Chondrocyte (in vitro differentiated cells): ENCODE measurements around the gene EIPR1. TPM values are rescaled to one million over a fixed set of nuclear protein-coding genes. Genes with fewer than 3 reads are reported as not detected.

Source experiments
- DNase-seq: peaks from one replicate; pipeline ENCODE4 v3.0.0; 2021; ENCODE audit warnings: mixed read lengths, low spot score
- H3K27ac Mint-ChIP-seq: one replicate; pipeline ENCODE4 v1.8.0; 2021; ENCODE audit warnings: mild to moderate bottlenecking, moderate library complexity, mixed read lengths; ENCODE audit not compliant: unreplicated experiment
- H3K27me3 Mint-ChIP-seq: 2 replicates; pipeline ENCODE4 v1.8.0; 2021; ENCODE audit warnings: low read depth, mixed read lengths
- H3K36me3 Mint-ChIP-seq: 2 replicates; pipeline ENCODE4 v1.8.0; 2021; ENCODE audit warnings: low read depth, mixed read lengths
- H3K4me1 Mint-ChIP-seq: 2 replicates; pipeline ENCODE4 v1.8.0; 2021; ENCODE audit warnings: low read depth, mild to moderate bottlenecking, mixed read lengths
- H3K4me3 Mint-ChIP-seq: one replicate; pipeline ENCODE4 v1.8.0; 2021; ENCODE audit warnings: mild to moderate bottlenecking, moderate library complexity, mixed read lengths; ENCODE audit not compliant: unreplicated experiment
- H3K9me3 Mint-ChIP-seq: 2 replicates; pipeline ENCODE4 v1.8.0; 2021; ENCODE audit warnings: low read depth, mixed read lengths
- CTCF ChIP-seq: fragments of 200-600 bp; sonication (generic); IDR thresholded peaks from 2 replicates; pipeline ENCODE4 v1.5.0; 2021; ENCODE audit warnings: antibody characterized with exemption, mild to moderate bottlenecking, moderate library complexity
- total RNA-seq: library from RNA; stranded (reverse); gene quantifications from 3 replicates; pipeline ENCODE4 v1.2.1, GENCODE V29; 2021

The EIPR1 gene
- total RNA-seq, 1 donor from 2014 or later, result 18.2 TPM

DNA sequence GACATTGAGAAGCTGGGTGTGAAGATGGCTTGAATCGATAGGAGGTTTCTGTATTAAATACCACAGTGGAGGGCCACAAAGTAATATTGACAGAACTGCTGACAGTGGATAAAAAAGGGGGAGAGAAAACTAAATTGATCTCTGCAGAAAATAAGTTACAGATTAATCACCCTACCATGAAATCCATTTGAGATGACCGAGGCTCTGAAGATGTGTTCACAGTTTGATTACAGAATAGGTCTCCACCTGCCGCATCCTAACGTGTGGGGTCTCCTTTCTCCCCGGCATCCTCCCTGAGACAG, 165.6 kb downstream of the EIPR1 start:
- Mint-ChIP-seq H3K4me3 (no peak overlapping the region), H3K9me3 (no peaks in the 10 kb centered on the region)

GRCh38 chr2:3211256-3212060, 166.2 kb downstream of the EIPR1 start:
- no peak for TF ChIP-seq CTCF
- no peaks in the 10 kb centered on the region for H3K27me3 Mint-ChIP-seq
- no peak overlapping the region for H3K4me3 Mint-ChIP-seq
- H3K27ac Mint-ChIP-seq, result no peak overlapping the region
- H3K36me3 Mint-ChIP-seq, result peaks cover 2% of the 10 kb centered on the region
- no peak for DNase-seq
- no peaks in the 10 kb centered on the region for H3K4me1 Mint-ChIP-seq
- no peaks in the 10 kb centered on the region for H3K9me3 Mint-ChIP-seq

More for the DNA sequence above, 165.6 kb downstream of the EIPR1 start:
- no peak for DNase-seq
- no peak for TF ChIP-seq CTCF
- Mint-ChIP-seq H3K27ac (no peak overlapping the region), H3K27me3 (no peaks in the 10 kb centered on the region), H3K36me3 (peaks cover 2% of the 10 kb centered on the region), H3K4me1 (no peaks in the 10 kb centered on the region)

GRCh38 chr2:3210257-3210656, 167.4 kb downstream of the EIPR1 start:
- no peak for TF ChIP-seq CTCF
- peaks cover 2% of the 10 kb centered on the region for H3K36me3 Mint-ChIP-seq
- no peaks in the 10 kb centered on the region for H3K9me3 Mint-ChIP-seq
- no peak for DNase-seq
- no peaks in the 10 kb centered on the region for H3K27me3 Mint-ChIP-seq
- no peaks in the 10 kb centered on the region for H3K4me1 Mint-ChIP-seq
- H3K27ac Mint-ChIP-seq, result no peak overlapping the region
- no peak overlapping the region for H3K4me3 Mint-ChIP-seq

DNA sequence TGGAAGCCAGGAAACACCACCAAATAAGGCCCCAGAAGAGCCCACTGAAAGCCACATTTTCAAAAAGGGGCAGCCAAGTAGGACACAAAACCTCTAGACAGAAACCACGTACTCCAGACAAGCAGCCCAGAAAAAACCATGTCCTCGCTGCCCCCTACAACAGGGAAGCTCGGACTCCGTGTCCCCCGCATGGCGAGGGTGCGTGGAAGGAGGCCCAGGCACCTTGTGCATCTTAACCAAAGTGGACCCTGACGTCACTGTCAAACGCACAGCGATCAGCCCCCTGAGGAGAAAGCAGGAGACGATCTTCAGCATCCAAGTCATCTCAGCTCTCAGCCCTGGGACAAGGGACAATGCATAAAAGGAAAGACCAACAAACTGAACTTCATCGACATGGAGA, 168.4 kb downstream of the EIPR1 start:
- Mint-ChIP-seq H3K4me3 (no peak overlapping the region), H3K9me3 (no peaks in the 10 kb centered on the region), H3K36me3 (peaks cover 2% of the 10 kb centered on the region), H3K27me3 (no peaks in the 10 kb centered on the region), H3K4me1 (no peaks in the 10 kb centered on the region), H3K27ac (no peak overlapping the region)
- no peak for TF ChIP-seq CTCF
- DNase-seq, result no peak

DNA sequence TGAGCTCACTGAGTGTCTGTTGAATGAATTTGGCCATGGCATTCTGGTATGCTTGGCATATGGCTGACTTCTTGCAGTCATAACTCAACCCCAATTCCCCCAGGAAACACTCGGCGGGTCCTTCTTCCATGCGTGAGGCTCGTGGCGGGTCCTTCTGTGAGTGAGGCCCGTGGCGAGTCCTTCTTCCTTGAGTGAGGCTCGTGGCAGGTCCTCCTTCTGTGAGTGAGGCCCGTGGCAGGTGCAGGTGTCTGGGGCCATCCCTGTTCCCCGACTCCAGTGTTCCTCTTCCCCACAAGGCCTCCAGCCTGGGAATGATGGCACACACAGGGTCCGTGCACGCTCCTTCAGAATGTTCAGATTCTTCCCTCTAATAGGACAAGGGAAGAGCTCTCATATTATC, 169.0 kb downstream of the EIPR1 start:
- TF ChIP-seq CTCF, result no peak
- no peak overlapping the region for H3K4me3 Mint-ChIP-seq
- no peak for DNase-seq
- no peaks in the 10 kb centered on the region for H3K27me3 Mint-ChIP-seq
- no peaks in the 10 kb centered on the region for H3K9me3 Mint-ChIP-seq
- H3K36me3 Mint-ChIP-seq, result peaks cover 2% of the 10 kb centered on the region
- H3K27ac Mint-ChIP-seq, result no peak overlapping the region
- H3K4me1 Mint-ChIP-seq, result no peaks in the 10 kb centered on the region
